ENCODE results near the gene IP6K2. TPM values are rescaled to one million over a fixed set of nuclear protein-coding genes. Genes with fewer than 3 reads are reported as not detected.

Gene IP6K2
- total RNA-seq, 1 donor from 2014 or later: 101 TPM

DNA sequence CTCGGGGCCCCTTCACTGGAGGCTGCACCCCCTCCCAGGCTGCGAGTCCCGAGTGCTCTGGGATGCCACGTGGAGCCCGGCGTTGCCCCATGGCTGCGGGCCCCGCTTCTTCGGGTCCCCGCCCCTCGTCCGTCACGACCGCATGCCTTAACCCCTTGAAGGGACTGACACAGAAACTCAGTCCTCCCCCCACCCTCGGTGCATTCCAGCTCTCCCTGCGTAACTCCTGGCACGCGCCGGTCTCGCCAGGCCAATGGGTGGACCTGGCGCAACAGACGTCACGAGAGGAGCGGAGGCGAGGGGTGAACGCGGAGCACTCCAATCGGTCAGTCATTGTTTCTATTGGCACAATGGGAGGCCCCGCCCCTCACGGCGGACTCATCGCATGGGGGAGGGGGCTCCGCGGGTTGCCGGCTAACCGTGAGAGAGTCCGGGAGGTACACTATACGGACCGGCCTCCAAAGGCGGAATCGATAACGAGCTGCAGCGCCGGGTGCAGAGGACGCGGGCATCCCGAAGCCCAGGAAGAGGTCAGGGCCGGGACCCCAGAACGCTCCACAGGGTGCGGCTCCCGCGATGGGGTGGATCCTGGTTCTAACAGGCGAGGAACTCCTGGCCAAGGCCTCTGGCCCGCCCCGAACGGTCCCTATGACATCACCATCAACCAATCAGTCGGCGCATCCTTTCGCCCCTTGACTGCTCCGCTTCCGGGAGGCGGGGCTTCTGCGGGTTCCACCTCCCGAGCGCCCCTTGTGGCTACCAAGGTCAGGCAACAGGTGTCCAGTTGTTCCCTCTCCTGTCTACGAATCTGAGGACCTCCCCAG, 53.3 kb downstream of the IP6K2 start:
- no peaks in the 10 kb centered on the region for H3K27me3 ChIP-seq

DNA sequence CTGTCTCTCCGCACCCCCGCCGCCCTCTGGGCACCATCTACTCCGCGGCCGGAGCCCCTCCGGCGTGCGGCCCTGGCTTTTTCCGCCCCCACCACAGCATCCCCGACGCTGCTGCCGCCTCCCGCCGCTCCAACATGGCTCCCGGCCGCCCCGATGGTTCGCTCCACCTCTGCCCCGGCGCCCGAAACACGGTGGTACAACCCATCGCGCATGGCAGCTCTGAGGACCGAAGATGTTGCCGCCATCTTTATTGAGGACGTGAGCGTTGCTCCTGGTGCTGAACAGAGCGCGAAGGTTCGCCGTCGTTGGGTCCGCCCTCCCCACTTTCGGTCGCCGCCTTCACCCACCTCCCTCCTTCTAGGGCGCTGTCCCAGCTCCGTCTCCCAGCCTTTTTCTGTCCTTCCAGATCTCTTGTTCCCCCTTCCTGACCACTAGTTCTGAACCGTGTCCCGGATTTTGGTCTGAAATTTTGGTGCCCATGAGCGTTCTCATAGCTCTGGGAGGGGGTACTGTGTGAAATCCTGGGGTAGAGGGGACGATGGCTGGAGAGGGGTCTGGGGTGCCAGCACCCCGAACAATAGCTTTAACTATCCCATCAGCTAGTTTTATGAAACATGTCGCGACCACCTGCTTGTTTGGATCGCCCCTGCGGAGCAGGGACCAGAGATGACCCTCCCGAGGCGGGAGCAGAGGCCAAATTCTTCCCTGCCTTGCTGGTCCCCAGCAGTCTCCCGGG, 54.1 kb downstream of the IP6K2 start, which contains the start of gene CELSR3:
Gene CELSR3 (minus strand): TSS at position 134 of the 736 bp plus-strand sequence. CDS start 252 bp downstream, outside the sequence.
- TF ChIP-seq, protein P1, sequence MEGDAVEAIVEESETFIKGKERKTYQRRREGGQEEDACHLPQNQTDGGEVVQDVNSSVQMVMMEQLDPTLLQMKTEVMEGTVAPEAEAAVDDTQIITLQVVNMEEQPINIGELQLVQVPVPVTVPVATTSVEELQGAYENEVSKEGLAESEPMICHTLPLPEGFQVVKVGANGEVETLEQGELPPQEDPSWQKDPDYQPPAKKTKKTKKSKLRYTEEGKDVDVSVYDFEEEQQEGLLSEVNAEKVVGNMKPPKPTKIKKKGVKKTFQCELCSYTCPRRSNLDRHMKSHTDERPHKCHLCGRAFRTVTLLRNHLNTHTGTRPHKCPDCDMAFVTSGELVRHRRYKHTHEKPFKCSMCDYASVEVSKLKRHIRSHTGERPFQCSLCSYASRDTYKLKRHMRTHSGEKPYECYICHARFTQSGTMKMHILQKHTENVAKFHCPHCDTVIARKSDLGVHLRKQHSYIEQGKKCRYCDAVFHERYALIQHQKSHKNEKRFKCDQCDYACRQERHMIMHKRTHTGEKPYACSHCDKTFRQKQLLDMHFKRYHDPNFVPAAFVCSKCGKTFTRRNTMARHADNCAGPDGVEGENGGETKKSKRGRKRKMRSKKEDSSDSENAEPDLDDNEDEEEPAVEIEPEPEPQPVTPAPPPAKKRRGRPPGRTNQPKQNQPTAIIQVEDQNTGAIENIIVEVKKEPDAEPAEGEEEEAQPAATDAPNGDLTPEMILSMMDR (IDR thresholded peaks at IDR 0.05): no peak
- Histone ChIP-seq H3K27ac (peak within 1 kb of the TSS; percentile 95 to 97), H3K4me3 (peak within 1 kb of the TSS; percentile 65 to 73), H3K4me1 (peaks cover 6 to 14% of the 10 kb centered on the region in 2 donors), H3K9me3 (no peaks in the 10 kb centered on the region), H3K36me3 (peaks cover 0 to 4% of the 10 kb centered on the region in 2 donors), H3K27me3 (no peaks in the 10 kb centered on the region)
- peak in 1 of 2 donors; percentile 88 for DNase-seq (ENCODE audit: low spot score in 2 of 2)
- intact Hi-C loops (cut with DNase I): no loop called here

More for the DNA sequence above, 53.3 kb downstream of the IP6K2 start:
- Histone ChIP-seq H3K4me1 (peaks cover 6 to 14% of the 10 kb centered on the region in 2 donors), H3K9me3 (no peaks in the 10 kb centered on the region), H3K4me3 (peak overlapping the region; percentile 65 to 73), H3K27ac (peak overlapping the region; percentile 95 to 97), H3K36me3 (peaks cover 0 to 4% of the 10 kb centered on the region in 2 donors)
- peak; percentile 92 to 99 for DNase-seq (ENCODE audit: low spot score in 2 of 2)
- intact Hi-C loops (cut with DNase I): loop anchor here (1.0 kb wide), 2 partner anchors 22 to 198 kb away; partner anchors contain the start of gene NCKIPSD
- TF ChIP-seq, protein P1 (IDR thresholded peaks at IDR 0.05): peak; percentile 72 to 84 (median 82)

DNA sequence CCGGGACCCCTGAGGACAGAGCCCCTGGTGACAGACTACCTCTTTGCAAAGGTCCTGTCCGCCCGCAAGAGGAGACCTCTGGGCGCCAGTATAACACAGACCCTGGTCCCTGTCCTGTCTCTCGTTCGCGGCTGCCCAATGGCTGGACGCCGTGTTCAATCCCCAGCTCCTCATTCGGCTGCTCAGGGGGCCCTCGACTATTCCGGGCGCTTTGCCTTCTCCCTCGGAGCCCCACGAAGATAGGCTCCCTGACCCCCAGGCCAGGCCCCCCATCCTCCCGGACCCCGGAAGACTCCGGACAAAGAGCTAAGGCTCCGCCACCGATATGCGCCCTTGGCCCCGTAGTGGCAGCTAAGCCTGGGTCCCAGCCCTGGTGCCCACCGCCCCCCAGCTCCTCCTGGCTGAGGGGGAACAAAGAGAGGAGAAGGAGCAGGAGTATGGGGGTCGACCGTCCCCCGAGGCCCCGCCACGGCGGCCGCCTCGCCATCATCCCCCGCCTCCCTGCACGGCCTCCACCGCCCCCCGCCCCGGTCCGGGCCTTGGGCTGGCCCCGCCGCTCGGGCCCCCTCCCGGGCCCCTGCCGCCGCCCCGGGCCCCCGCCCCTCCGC, 54.8 kb downstream of the IP6K2 start:
- no peak for DNase-seq (ENCODE audit: low spot score in 2 of 2)
- Histone ChIP-seq H3K9me3 (no peaks in the 10 kb centered on the region), H3K4me1 (peaks cover 6 to 14% of the 10 kb centered on the region in 2 donors), H3K27me3 (no peaks in the 10 kb centered on the region), H3K4me3 (peak overlapping the region; percentile 65 to 73), H3K36me3 (peaks cover 0 to 4% of the 10 kb centered on the region in 2 donors), H3K27ac (peak overlapping the region; percentile 95 to 97)
- intact Hi-C loops (cut with DNase I): no loop called here
- TF ChIP-seq, protein P1 (IDR thresholded peaks at IDR 0.05): no peak

- H3K4me1 ChIP-seq: peaks cover 6 to 17% of the 10 kb centered on the region in 2 donors
- H3K9me3 ChIP-seq: no peaks in the 10 kb centered on the region
- H3K4me3 ChIP-seq: peak overlapping the region; percentile 39 to 73
- intact Hi-C loops (cut with DNase I): no loop called here
- H3K27me3 ChIP-seq: no peaks in the 10 kb centered on the region
- no peak overlapping the region for H3K27ac ChIP-seq
- no peaks in the 10 kb centered on the region for H3K36me3 ChIP-seq
- DNase-seq (ENCODE audit: low spot score in 2 of 2): peak in 1 of 2 donors; percentile 77
- TF ChIP-seq, protein P1 (IDR thresholded peaks at IDR 0.05): no peak
Observed at GRCh38 chr3:48661501-48662144, 55.4 kb downstream of the IP6K2 start.
